DMS153 treated with DMSO at 0.1 percent for 48 hours (cell line): ENCODE data around the gene RERE.

Experiments used
- DNase-seq: peaks from one replicate; lab custom pipeline; 2025; ENCODE audit not compliant: unreplicated experiment; lab: John Stamatoyannopoulos, UW

Gene RERE

GRCh38 chr1:8418301-8418700 lies 399.1 kb downstream of the RERE start:
- DNase-seq, result no peak

GRCh38 chr1:8417625-8418024 lies 399.8 kb downstream of the RERE start:
- no peak for DNase-seq

- no peak for DNase-seq
Observed at GRCh38 chr1:8416881-8417280, 400.6 kb downstream of the RERE start.

GRCh38 chr1:8415526-8416278 lies 401.7 kb downstream of the RERE start:
- DNase-seq, result peak; percentile 30

- no peak for DNase-seq
Observed at GRCh38 chr1:8412183-8412831, 405.1 kb downstream of the RERE start.

- DNase-seq, result no peak
Observed at GRCh38 chr1:8411803-8412182, 405.6 kb downstream of the RERE start.

- no peak for DNase-seq
Observed at GRCh38 chr1:8410791-8411190, 406.6 kb downstream of the RERE start.

- no peak for DNase-seq
Observed at GRCh38 chr1:8409606-8410005, 407.8 kb downstream of the RERE start.

- no peak for DNase-seq
Observed at GRCh38 chr1:8409106-8409505, 408.3 kb downstream of the RERE start.

- peak; percentile 46 for DNase-seq
Observed at GRCh38 chr1:8408151-8408839, 409.1 kb downstream of the RERE start.

GRCh38 chr1:8407652-8408051 lies 409.8 kb downstream of the RERE start:
- DNase-seq, result no peak

- DNase-seq, result no peak
Observed at GRCh38 chr1:8406960-8407359, 410.5 kb downstream of the RERE start.

- no peak for DNase-seq
Observed at GRCh38 chr1:8406011-8406410, 411.4 kb downstream of the RERE start.

- no peak for DNase-seq
Observed at GRCh38 chr1:8404460-8405370, 412.7 kb downstream of the RERE start.

GRCh38 chr1:8402109-8402710 lies 415.2 kb downstream of the RERE start:
- no peak for DNase-seq

GRCh38 chr1:8398677-8399076 lies 418.8 kb downstream of the RERE start:
- no peak for DNase-seq

- DNase-seq, result no peak
Observed at GRCh38 chr1:8398086-8398485, 419.4 kb downstream of the RERE start.

- DNase-seq, result no peak
Observed at GRCh38 chr1:8397511-8397910, 419.9 kb downstream of the RERE start.

- DNase-seq, result no peak
Observed at GRCh38 chr1:8396786-8397406, 420.5 kb downstream of the RERE start.

- DNase-seq, result no peak
Observed at GRCh38 chr1:8396083-8396785, 421.2 kb downstream of the RERE start.
